Activated T-cell treated with anti-CD3 and anti-CD28 coated beads, Interleukin-2, amount 50 U/mL, for 4 hours (primary cell): ENCODE data around the gene ACP2. TPM values are rescaled to one million over a fixed set of nuclear protein-coding genes. Genes with fewer than 3 reads are reported as not detected.
"Not testable (repeated sequence)": the region's sequence is repeated elsewhere in the genome, so short reads cannot be mapped to it uniquely, and the experiment has no call there.

Source experiments
- ATAC-seq, 2 donors: fragments of 200-7000 bp; cut with Tn5 transposase; one replicate each; pipeline ENCODE4 v1.10.0; 2021
- DNase-seq: peaks from one replicate; pipeline ENCODE4 v3.0.0-alpha.2; 2020
- H3K27me3 Mint-ChIP-seq: one replicate; pipeline ENCODE4 v1.8.0; 2021; ENCODE audit warnings: low read depth, mixed read lengths
- H3K36me3 Mint-ChIP-seq: one replicate; pipeline ENCODE4 v1.8.0; 2022; ENCODE audit warnings: mixed read lengths; ENCODE audit not compliant: insufficient read depth
- H3K4me1 Mint-ChIP-seq: one replicate; pipeline ENCODE4 v1.8.0; 2021; ENCODE audit warnings: low read depth, mixed read lengths
- H3K4me3 Mint-ChIP-seq: one replicate; pipeline ENCODE4 v1.8.0; 2021; ENCODE audit warnings: mild to moderate bottlenecking, moderate library complexity, mixed read lengths
- H3K9me3 Mint-ChIP-seq: one replicate; pipeline ENCODE4 v1.8.0; 2021; ENCODE audit warnings: mixed read lengths
- total RNA-seq, 3 donors: library from RNA; stranded (reverse); gene quantifications; one replicate each; pipeline ENCODE4 v1.2.1, GENCODE V29; 2021

The ACP2 gene
- total RNA-seq, 3 donors from 2014 or later, result 23.5 to 29.3 (median 28.7) TPM

DNA sequence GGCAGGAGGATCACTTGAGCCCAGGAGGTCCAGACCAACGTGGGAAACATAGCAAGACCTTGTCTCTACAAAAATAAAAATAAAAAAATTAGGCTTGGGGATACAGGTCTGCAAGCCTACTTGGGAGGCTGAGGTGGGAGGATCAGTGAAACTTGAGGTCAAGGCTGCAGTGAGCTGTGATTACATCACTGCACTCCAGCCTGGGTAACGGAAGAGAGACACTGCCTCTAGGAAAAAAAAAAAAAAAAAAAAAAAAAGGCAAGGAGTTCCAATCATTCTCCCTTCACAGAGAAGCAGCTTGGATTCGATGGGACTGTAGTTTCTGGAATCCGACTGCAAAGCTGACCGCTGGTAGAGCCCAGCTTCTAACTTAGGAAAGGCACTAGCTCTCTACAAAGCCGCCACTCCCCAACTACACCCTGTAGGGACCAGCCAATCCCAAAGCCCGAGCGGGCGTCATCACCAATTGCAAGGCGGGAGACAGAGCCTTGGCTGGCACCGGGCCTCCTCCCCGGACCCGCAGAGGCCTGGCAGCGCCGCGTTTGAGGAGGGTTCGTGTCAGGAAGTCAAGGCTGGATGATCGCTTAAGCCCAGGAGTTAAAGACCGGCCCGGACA is 34.6 kb downstream of the ACP2 start:
- peaks cover 15% of the 10 kb centered on the region for H3K36me3 Mint-ChIP-seq
- peak; percentile 75 for DNase-seq
- peak overlapping the region; percentile 96 for H3K4me3 Mint-ChIP-seq
- no peaks in the 10 kb centered on the region for H3K27me3 Mint-ChIP-seq
- peak; percentile 62 to 65 for ATAC-seq
- H3K9me3 Mint-ChIP-seq, result no peaks in the 10 kb centered on the region
- peaks cover 33% of the 10 kb centered on the region for H3K4me1 Mint-ChIP-seq

DNA sequence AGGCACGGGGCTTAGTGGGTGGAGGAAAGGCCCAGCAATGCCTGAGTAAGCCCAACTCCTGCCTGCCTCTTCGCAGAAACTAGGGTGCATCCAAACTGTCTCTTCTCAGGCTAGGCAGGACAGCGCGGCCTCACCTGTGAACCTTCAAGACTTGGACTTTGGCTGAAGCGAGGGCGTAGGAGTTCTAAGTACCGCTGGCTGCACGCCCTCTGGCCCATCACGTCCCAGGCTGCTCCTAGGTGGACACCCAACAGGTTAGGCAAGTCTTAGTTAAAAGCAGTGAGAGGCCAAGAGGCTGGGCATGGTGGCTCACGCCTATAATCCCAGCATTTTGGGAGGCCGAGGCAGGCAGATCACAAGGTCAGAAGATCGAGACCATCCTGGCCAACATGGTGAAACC is 35.7 kb downstream of the ACP2 start:
- Mint-ChIP-seq H3K36me3 (peaks cover 9% of the 10 kb centered on the region), H3K27me3 (no peaks in the 10 kb centered on the region), H3K4me1 (peaks cover 25% of the 10 kb centered on the region), H3K9me3 (no peaks in the 10 kb centered on the region), H3K4me3 (no peak overlapping the region)
- DNase-seq, result no peak
- no peak for ATAC-seq

DNA sequence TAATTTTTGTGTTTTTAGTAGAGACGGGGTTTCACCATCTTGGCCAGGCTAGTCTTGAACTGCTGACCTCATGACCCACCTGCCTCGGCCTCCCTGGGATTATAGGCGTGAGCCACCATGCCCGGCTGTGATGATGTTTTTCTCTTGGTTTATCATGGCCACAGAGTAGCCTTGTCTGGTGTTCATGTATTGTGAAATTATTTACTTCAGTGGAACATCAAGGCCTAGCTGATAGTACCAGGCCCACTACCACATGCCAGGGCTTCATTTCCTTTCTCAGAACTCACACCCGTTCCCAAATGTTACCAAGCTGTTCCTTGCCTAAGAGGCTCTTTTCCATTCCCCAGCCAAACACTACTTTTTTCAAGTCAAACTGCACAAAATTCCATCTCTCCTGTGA is 40.0 kb downstream of the ACP2 start:
- Mint-ChIP-seq H3K36me3 (no peaks in the 10 kb centered on the region), H3K4me1 (no peaks in the 10 kb centered on the region), H3K4me3 (no peak overlapping the region), H3K27me3 (no peaks in the 10 kb centered on the region), H3K9me3 (no peaks in the 10 kb centered on the region)
- ATAC-seq, result no peak
- DNase-seq, result no peak

DNA sequence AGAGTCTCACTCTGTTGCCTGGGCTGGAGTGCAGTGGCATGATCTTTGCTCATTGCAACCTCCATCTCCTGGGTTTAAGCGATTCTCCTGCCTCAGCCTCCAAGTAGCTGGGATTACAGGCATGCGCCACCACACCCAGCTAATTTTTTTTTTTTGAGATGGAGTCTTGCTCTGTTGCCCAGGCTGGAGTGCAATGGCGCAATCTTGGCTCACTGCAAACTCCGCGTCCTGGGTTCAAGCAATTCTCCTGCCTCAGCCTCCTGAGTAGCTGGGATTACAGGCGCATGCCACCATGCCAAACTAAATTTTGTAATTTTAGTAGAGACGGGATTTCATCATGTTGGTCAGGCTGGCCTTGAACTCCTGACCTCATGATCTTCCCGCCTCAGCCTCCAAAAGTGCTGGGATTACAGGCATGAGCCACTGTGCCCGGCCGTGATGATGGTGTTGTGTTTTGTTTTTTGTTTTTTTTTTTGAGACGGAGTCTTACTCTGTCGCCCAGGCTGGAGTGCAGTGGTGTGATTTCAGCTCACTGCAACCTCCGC is 40.5 kb downstream of the ACP2 start:
- not testable (repeated sequence) for H3K27me3 Mint-ChIP-seq, DNase-seq, H3K9me3 Mint-ChIP-seq, H3K36me3 Mint-ChIP-seq, H3K4me3 Mint-ChIP-seq, H3K4me1 Mint-ChIP-seq, ATAC-seq

DNA sequence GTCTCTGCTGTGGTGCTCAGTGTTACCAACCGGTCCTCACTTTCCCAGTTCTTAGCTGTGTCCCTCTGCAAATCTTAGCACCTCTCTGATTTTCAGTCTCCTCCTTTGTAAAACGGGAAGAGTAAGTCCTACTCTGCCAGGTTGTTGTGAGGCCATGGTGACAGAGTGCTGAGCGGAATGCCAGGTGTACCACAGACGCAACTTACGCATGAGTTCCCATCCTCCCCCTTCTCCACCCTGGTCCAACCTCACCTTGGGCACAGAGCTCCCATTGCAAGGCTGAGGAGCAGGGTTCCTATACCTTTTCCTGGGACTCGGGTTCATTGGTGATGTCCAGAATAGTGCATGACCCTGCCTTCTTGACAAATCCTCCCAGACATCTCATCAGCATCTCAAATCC is 41.2 kb downstream of the ACP2 start:
- no peak overlapping the region for H3K4me3 Mint-ChIP-seq
- no peaks in the 10 kb centered on the region for H3K27me3 Mint-ChIP-seq
- no peak for ATAC-seq
- H3K4me1 Mint-ChIP-seq, result no peaks in the 10 kb centered on the region
- H3K36me3 Mint-ChIP-seq, result no peaks in the 10 kb centered on the region
- H3K9me3 Mint-ChIP-seq, result no peaks in the 10 kb centered on the region
- DNase-seq, result no peak

GRCh38 chr11:47206577-47206976 is 42.0 kb downstream of the ACP2 start:
- H3K4me1 Mint-ChIP-seq, H3K27me3 Mint-ChIP-seq, ATAC-seq, DNase-seq, H3K36me3 Mint-ChIP-seq, H3K4me3 Mint-ChIP-seq, H3K9me3 Mint-ChIP-seq: not testable (repeated sequence)

- no peaks in the 10 kb centered on the region for H3K27me3 Mint-ChIP-seq
- H3K36me3 Mint-ChIP-seq, result no peaks in the 10 kb centered on the region
- DNase-seq (no peak), ATAC-seq (no peak)
- no peaks in the 10 kb centered on the region for H3K4me1 Mint-ChIP-seq
- no peaks in the 10 kb centered on the region for H3K9me3 Mint-ChIP-seq
- H3K4me3 Mint-ChIP-seq, result no peak overlapping the region
These were observed 44.0 kb downstream of the ACP2 start for GRCh38 chr11:47204637-47204989.

DNA sequence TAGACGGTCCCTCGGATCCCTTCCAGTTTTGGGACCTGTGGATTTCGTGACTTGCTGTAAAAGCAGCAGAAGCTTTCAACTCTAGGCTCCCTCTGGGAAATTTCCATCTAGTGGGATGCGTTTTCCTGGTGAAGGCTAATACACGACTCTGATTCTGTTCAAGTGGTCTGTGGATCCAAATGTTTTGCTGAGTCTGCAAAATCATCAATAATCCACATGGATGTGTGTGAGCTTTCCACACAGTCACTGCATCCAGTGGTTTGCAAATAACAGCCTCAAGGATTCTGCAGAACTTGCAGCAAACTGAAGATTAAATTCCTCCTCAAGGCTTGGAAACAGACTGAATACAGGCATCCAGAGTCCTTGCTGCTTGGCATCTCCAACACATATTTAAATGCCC is 46.0 kb downstream of the ACP2 start:
- Mint-ChIP-seq H3K36me3 (no peaks in the 10 kb centered on the region), H3K4me3 (no peak overlapping the region)
- ATAC-seq, result no peak

GRCh38 chr11:47201015-47201414 is 47.6 kb downstream of the ACP2 start:
- no peaks in the 10 kb centered on the region for H3K4me1 Mint-ChIP-seq
- ATAC-seq (no peak), DNase-seq (no peak)
- H3K36me3 Mint-ChIP-seq, result no peaks in the 10 kb centered on the region
- H3K27me3 Mint-ChIP-seq, result peaks cover 4% of the 10 kb centered on the region
- H3K9me3 Mint-ChIP-seq, result no peaks in the 10 kb centered on the region
- H3K4me3 Mint-ChIP-seq, result no peak overlapping the region

More for the DNA sequence above, 46.0 kb downstream of the ACP2 start:
- no peaks in the 10 kb centered on the region for H3K9me3 Mint-ChIP-seq
- DNase-seq, result no peak
- H3K4me1 Mint-ChIP-seq, result no peaks in the 10 kb centered on the region
- H3K27me3 Mint-ChIP-seq, result peaks cover 4% of the 10 kb centered on the region

DNA sequence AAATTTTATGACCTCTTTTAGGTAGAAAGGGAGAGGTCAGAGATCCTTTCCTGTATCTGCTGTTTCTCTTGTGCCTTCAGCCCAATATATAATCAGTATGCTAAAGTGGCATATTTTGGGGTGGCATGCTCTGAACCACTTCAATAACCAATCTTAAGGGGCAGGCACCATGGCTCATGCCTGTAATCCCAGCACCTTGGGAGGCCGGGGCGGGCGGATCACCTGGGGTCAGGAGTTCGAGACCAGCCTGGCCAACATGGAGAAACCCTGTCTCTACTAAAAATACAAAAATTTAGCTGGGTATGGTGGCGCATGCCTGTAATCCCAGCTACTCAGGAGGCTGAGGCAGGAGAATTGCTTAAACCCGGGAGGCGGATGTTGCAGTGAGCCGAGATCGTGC is 50.5 kb downstream of the ACP2 start:
- not testable (repeated sequence) for H3K4me3 Mint-ChIP-seq, DNase-seq, H3K4me1 Mint-ChIP-seq, H3K27me3 Mint-ChIP-seq, ATAC-seq, H3K9me3 Mint-ChIP-seq, H3K36me3 Mint-ChIP-seq

DNA sequence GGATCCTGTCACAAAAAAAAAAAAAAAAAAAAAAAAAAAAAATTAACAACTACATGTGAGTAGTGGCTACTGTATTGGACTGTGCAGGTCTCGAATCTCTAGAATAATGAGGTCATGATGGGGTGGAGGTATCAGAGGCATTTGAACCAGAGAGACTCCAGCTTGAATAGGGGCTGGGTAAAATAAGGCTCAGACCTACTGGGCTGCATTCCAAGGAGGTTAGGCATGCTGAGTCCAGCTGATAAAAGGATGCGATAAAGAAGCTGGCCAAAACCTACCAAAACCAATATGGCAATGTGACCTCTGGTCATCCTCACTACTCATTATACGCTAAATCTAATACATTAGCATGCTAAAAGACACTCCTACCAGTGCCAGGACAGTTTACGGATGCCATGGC is 56.5 kb downstream of the ACP2 start:
- ATAC-seq (no peak), DNase-seq (no peak)
- Mint-ChIP-seq H3K4me3 (no peak overlapping the region), H3K4me1 (no peaks in the 10 kb centered on the region), H3K9me3 (no peaks in the 10 kb centered on the region), H3K36me3 (no peaks in the 10 kb centered on the region), H3K27me3 (peaks cover 12% of the 10 kb centered on the region)

- not testable (repeated sequence) for ATAC-seq, H3K4me1 Mint-ChIP-seq, H3K36me3 Mint-ChIP-seq, H3K9me3 Mint-ChIP-seq, DNase-seq, H3K4me3 Mint-ChIP-seq
- peaks cover 16% of the 10 kb centered on the region for H3K27me3 Mint-ChIP-seq
These were observed 57.5 kb downstream of the ACP2 start for GRCh38 chr11:47191137-47191536.

Other genes with a start within 250 kb of the ACP2 start
- 100 to 1,000 TPM in 2 of 3 donors, 10 to 100 TPM in 1; 98.5 to 110 (median 104) TPM for gene ARFGAP2, start 71.9 kb downstream of the ACP2 start, total RNA-seq
- 10 to 100 TPM in 1 of 3 donors, 1 to 10 TPM in 2; 5.3 to 15.2 (median 5.8) TPM for gene PACSIN3, start 62.4 kb downstream of the ACP2 start, total RNA-seq
- 10 to 100 TPM; 76.4 to 95.0 (median 90.2) TPM for gene DDB2, start 33.8 kb downstream of the ACP2 start, total RNA-seq
- 10 to 100 TPM in 2 of 3 donors, 1 to 10 TPM in 1; 8.5 to 10.3 (median 10.0) TPM for gene NR1H3, start 9.2 kb upstream of the ACP2 start, total RNA-seq
- 10 to 100 TPM; 51.2 to 55.6 (median 54.5) TPM for gene MADD, start 21.3 kb upstream of the ACP2 start, total RNA-seq
- gene MYBPC3, start 103.9 kb upstream of the ACP2 start, total RNA-seq, result not detected
- 1 to 10 TPM in 2 of 3 donors, under 1 TPM in 1; 0.74 to 2.3 (median 1.1) TPM for gene SPI1, start 129.7 kb upstream of the ACP2 start, total RNA-seq
- gene SLC39A13, start 159.8 kb upstream of the ACP2 start, total RNA-seq, result 10 to 100 TPM; 18.7 to 20.8 (median 19.5) TPM
- 100 to 1,000 TPM; 275 to 300 (median 299) TPM for gene PSMC3, start 177.6 kb upstream of the ACP2 start, total RNA-seq
- under 1 TPM; 0.46 to 0.53 (median 0.52) TPM for gene RAPSN, start 200.3 kb upstream of the ACP2 start, total RNA-seq